HUES64 (cell line): Measurements from ENCODE around the gene DUSP3.

ENCODE experiments used
- H3K27ac ChIP-seq: 2 replicates; pipeline ENCODE4 v1.7.0; 2013; ENCODE audit warnings: low read depth, low read length, inconsistent platforms
- H3K27me3 ChIP-seq: 2 replicates; pipeline ENCODE4 v1.6.1; 2013; ENCODE audit warnings: mild to moderate bottlenecking, low read length; ENCODE audit not compliant: insufficient read depth
- H3K36me3 ChIP-seq: 2 replicates; pipeline ENCODE4 v1.6.1; 2013; ENCODE audit warnings: mild to moderate bottlenecking, low read length; ENCODE audit not compliant: insufficient read depth
- H3K4me1 ChIP-seq: 2 replicates; pipeline ENCODE4 v1.6.1; 2013; ENCODE audit warnings: mild to moderate bottlenecking, low read length, moderate library complexity; ENCODE audit not compliant: insufficient read depth
- H3K4me3 ChIP-seq: 2 replicates; pipeline ENCODE4 v1.5.1; 2013; ENCODE audit warnings: mild to moderate bottlenecking, low read length, moderate library complexity
- H3K9ac ChIP-seq: 2 replicates; pipeline ENCODE4 v1.6.1; 2013; ENCODE audit warnings: mild to moderate bottlenecking, low read depth, low read length
- H3K9me3 ChIP-seq: 2 replicates; pipeline ENCODE4 v1.6.1; 2013; ENCODE audit warnings: low read depth, low read length; ENCODE audit not compliant: insufficient read depth
- WGBS: fragments of 150-250, 120-280 bp; methylation state at CpG from one replicate; pipeline ENCODE4 v1.1.7; 2013; ENCODE audit warnings: missing lambda C conversion rate; 5-methylcytosine and 5-hydroxymethylcytosine counted together

Gene DUSP3

DNA sequence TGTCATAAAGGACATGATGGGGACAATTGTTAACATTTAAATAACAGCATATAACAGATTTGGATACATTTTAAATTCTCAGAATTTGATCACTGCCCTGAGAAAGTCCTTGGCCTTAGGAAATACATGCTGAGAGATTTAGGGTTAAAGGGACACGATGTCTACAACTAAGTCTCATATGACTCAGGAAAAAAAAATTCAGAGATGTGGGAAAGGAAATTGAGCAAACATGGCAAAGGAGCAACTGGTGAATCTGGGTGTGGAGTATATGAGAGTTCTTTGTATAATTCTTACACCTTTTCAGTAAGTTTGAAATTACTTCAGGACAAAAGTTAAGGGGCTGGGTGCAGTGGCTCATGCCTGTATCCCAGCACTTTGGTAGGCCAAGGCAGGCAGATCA, 35.9 kb upstream of the DUSP3 start:
- 76% methylated on average over 1 of the region's 1 CpG for WGBS
- Histone ChIP-seq H3K36me3 (0 out of 2 replicates have a peak, but pooled peaks cover 3% of the 10 kb centered on the region), H3K9ac (no peak overlapping the region), H3K4me3 (no peak overlapping the region), H3K27ac (no peak overlapping the region), H3K9me3 (no peaks in the 10 kb centered on the region), H3K27me3 (no peaks in the 10 kb centered on the region), H3K4me1 (peaks cover 6% of the 10 kb centered on the region; the same call in 1 of the 2 replicates)

DNA sequence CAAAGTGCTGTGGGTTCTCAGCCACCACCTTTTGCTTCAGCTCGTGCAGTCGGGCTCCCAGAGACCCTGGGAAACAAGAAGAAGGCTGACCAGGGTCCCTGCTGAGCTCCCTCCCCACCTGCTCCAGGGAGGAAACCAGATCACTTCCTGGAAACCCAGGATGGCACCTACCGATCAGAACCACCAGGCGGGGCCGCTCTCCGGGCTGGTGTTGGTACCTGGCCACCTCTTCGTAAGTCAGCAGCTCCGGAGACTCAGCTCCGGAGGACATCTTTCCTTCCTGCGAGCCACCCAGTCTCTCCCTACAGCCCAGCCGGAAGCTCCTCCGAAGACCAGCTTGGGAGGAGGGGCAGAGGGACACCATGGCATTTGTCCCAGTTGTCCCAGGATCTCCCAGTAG, 35.2 kb upstream of the DUSP3 start:
- Histone ChIP-seq H3K4me1 (peaks cover 6% of the 10 kb centered on the region; the same call in 1 of the 2 replicates), H3K27ac (no peak overlapping the region), H3K4me3 (no peak overlapping the region), H3K36me3 (0 out of 2 replicates have a peak, but pooled peaks cover 3% of the 10 kb centered on the region), H3K9ac (no peak overlapping the region), H3K27me3 (no peaks in the 10 kb centered on the region), H3K9me3 (no peaks in the 10 kb centered on the region)
- WGBS = 84% methylated on average over 12 of the region's 12 CpGs

DNA sequence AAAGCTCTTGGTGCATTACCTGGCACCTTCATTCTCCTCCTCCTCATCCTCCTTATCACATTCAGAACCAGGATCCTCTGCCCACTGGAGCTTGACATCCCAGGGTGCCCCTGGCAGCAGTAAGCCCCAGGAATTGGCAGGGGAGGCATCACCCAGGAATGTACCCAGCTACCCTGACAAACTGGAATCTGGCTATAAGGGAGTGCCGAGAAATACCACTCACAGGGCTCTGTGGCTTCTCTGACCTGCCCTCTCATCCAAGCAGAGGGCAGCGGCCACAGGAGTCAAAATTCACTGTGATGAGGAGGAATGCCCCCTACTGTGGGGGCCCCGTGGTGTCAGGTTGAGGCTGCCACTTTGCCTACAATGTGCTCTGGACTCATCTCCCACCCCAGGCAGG, 34.6 kb upstream of the DUSP3 start:
- H3K27me3 ChIP-seq = no peaks in the 10 kb centered on the region
- 0 out of 2 replicates have a peak, but pooled peaks cover 7% of the 10 kb centered on the region for H3K36me3 ChIP-seq
- 91% methylated on average over 3 of the region's 3 CpGs for WGBS

DNA sequence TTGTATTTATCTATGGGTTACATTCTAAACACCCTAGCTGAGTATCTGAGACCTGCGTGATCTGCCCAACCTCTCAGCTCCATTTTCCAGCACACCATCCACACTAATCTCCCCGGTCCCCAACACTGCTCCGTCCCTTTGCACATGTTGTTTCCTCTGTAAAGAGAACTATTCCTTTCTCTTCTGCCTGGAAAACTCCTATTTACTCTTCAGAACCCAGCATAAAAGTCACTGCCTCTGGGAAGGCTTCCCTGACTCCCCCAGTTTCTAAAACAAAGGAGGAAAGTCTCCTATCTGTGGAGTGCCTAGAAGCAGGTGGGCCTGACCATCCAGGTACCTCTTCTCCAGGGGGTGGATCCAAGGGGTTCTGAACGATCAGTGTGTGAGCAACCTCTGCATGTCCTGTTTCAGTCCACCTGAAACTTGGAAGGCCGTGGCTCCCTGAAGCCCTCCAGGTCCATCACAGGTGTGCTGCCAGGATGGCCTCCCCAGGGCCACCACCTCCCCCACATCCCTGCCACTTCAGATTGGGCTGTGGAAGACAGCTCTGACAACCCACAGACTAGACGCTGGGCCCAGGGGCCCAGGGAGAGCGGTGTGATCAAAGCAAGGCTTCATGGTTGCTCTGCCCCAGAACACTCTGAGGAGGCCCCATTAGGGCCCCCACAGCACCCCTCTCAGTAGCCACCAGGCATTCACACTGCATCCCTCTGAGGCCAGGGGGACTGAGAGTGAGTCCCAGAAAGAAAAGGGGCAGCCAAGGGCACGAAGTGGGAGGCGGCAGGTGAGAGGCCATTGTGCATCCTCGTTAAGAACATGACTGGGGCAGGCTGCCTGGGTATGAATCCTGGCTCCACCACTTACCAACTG, 33.9 kb upstream of the DUSP3 start:
- no peaks in the 10 kb centered on the region for H3K27me3 ChIP-seq
- H3K4me1 ChIP-seq = peaks cover 6% of the 10 kb centered on the region; the same call in 1 of the 2 replicates
- H3K27ac ChIP-seq = no peak overlapping the region
- no peak overlapping the region for H3K4me3 ChIP-seq
- 0 out of 2 replicates have a peak, but pooled peaks cover 8% of the 10 kb centered on the region for H3K36me3 ChIP-seq
- H3K9me3 ChIP-seq = no peaks in the 10 kb centered on the region
- 96% methylated on average over 10 of the region's 10 CpGs for WGBS
- H3K9ac ChIP-seq = no peak overlapping the region

More for the DNA sequence above, 34.6 kb upstream of the DUSP3 start:
- Histone ChIP-seq H3K9me3 (no peaks in the 10 kb centered on the region), H3K9ac (no peak overlapping the region), H3K4me3 (no peak overlapping the region), H3K4me1 (peaks cover 6% of the 10 kb centered on the region; the same call in 1 of the 2 replicates), H3K27ac (no peak overlapping the region)

DNA sequence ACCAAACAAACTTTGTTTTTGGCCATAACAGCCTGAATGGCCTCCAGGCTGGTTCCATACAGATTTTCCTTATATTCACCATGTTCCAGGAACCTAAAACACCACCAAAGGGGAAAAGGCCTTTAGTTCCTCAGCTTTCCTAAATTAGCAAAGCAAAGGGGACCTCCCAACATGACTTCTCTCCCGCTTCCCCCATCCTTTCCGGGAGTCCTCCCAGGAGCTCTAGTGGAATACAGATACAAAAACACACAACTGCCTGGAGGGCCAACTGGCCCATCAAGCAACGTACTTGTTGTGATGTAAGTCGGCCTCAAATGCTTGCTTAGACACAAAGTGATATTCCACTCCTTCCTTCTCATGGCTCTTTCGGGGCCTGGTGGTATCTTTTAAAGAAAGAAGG, 32.0 kb upstream of the DUSP3 start:
- no peaks in the 10 kb centered on the region for H3K9me3 ChIP-seq
- 0 out of 2 replicates have a peak, but pooled peaks cover 8% of the 10 kb centered on the region for H3K36me3 ChIP-seq
- WGBS = 61% methylated on average over 5 of the region's 5 CpGs
- no peak overlapping the region for H3K27ac ChIP-seq
- H3K4me1 ChIP-seq = peaks cover 6% of the 10 kb centered on the region; the same call in 1 of the 2 replicates
- H3K9ac ChIP-seq = no peak overlapping the region
- no peaks in the 10 kb centered on the region for H3K27me3 ChIP-seq
- H3K4me3 ChIP-seq = no peak overlapping the region

DNA sequence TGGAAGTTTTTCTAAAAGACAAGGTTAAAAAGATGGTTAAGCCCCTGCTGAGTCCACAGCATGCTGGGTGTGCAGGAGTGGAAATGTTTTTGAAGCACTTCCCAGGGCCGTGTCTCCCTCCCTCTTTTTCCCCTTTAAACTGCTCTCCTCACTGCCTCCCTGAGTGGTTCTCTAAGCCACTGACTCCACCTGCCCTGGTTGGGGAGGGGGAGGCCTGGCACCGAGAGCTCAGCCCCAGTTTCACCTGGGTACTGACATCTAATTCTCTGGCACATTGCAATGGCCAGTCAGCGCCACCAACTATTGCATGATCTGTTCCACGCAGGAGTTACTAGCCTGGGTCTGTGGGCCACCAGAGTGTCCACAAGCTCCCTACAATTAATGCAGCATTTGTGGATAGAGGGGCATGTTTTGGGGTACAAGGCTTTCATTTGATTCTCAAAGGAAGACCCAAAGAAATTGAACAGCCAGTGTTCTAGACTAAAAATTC, 31.5 kb upstream of the DUSP3 start:
- WGBS = 90% methylated on average over 4 of the region's 4 CpGs
- Histone ChIP-seq H3K27ac (no peak overlapping the region), H3K9me3 (no peaks in the 10 kb centered on the region), H3K4me1 (peaks cover 6% of the 10 kb centered on the region; the same call in 1 of the 2 replicates), H3K4me3 (no peak overlapping the region), H3K9ac (no peak overlapping the region), H3K36me3 (0 out of 2 replicates have a peak, but pooled peaks cover 8% of the 10 kb centered on the region), H3K27me3 (no peaks in the 10 kb centered on the region)

DNA sequence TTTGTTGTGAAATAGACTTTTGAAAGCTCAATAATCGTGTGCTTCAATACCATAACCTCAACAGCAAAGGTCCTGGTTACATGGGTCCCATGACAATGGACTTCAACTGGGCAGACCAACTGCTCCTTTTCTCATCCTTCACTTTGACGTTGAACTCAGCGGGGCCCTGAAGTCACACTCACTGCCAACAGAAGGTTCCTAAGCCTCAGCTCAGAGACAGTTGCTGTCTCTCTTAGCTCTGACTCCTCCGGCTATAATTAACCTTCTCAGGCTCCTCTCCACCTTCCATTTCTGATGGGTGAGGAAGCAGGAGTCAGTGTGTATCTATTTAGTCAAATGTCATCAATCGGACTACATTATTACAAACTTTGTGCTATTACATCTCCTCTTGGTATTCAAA, 30.3 kb upstream of the DUSP3 start:
- WGBS = 97% methylated on average over 4 of the region's 5 CpGs
- H3K4me1 ChIP-seq = peaks cover 16% of the 10 kb centered on the region
- H3K9ac ChIP-seq = no peak overlapping the region
- H3K27ac ChIP-seq = no peak overlapping the region
- H3K4me3 ChIP-seq = no peak overlapping the region
- H3K9me3 ChIP-seq = no peaks in the 10 kb centered on the region
- no peaks in the 10 kb centered on the region for H3K27me3 ChIP-seq
- H3K36me3 ChIP-seq = 0 out of 2 replicates have a peak, but pooled peaks cover 8% of the 10 kb centered on the region

DNA sequence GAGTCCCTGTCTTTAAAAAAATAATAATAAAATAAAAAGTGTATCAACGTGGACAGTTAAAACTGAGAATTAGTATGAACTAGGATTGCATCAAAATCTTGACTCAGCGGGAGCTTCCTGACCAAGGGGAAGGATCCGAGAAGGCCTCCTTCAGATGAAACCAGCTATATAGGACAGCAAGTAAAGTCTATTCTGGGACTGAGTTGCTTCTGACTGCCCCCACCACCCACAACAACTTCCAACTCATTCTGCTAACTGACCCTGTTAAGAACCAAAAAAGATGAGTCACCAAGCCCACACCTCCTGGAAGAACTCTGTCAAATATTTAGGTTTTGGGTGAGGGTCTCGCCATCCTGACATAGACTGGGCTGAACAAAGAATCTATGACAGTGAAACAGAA, 29.3 kb upstream of the DUSP3 start:
- Histone ChIP-seq H3K4me1 (peaks cover 26% of the 10 kb centered on the region), H3K27ac (no peak overlapping the region), H3K9me3 (no peaks in the 10 kb centered on the region), H3K27me3 (no peaks in the 10 kb centered on the region), H3K9ac (no peak overlapping the region), H3K4me3 (no peak overlapping the region), H3K36me3 (0 out of 2 replicates have a peak, but pooled peaks cover 6% of the 10 kb centered on the region)
- WGBS = 96% methylated on average over 4 of the region's 4 CpGs

DNA sequence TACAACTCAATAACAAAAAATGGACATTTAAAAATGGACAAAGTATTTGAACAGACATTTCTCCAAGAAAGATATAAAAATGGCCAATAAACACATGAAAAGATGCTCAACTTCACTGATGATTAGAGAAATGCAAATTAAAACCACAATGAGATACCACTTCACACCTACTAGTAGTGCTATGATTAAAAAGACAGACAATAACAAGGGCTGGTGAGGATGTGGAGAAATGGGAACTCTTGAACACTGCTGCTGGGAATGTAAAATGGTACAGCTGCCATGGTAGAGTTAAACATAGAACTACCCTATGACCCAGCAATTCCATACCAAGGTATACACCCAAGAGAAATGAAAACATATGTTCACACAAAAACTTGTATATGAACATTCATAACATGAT, 26.3 kb upstream of the DUSP3 start:
- peaks cover 37% of the 10 kb centered on the region for H3K4me1 ChIP-seq
- no peak overlapping the region for H3K27ac ChIP-seq
- H3K9me3 ChIP-seq = no peaks in the 10 kb centered on the region
- H3K4me3 ChIP-seq = no peak overlapping the region
- no peak overlapping the region for H3K9ac ChIP-seq
- H3K36me3 ChIP-seq = 0 out of 2 replicates have a peak, but pooled peaks cover 5% of the 10 kb centered on the region
- H3K27me3 ChIP-seq = no peaks in the 10 kb centered on the region

DNA sequence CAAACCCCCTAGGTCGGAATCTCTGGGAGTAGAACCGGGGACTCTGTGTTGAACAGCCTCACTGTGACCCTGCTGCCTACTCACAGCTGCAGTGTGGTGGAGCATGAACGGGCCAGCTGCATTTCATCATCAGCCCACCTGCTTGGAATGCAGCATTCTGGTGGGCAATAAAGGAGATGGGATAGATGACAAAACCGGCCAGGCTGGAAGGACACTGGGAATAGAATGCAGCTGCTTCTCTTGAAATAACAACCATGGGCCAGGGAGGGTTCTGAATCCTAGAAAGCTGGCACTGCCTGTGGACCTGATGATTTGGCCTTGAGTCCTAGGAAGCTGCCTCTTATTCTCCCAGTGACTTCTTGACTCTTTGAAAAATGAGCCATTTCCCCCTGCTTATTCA, 25.0 kb upstream of the DUSP3 start:
- H3K4me3 ChIP-seq = no peak overlapping the region
- no peaks in the 10 kb centered on the region for H3K9me3 ChIP-seq
- WGBS = 50% methylated on average over 4 of the region's 4 CpGs
- H3K9ac ChIP-seq = 0 out of 2 replicates have a peak overlapping the region, but pooled peaks have one; percentile 7
- H3K36me3 ChIP-seq = 0 out of 2 replicates have a peak, but pooled peaks cover 5% of the 10 kb centered on the region
- H3K4me1 ChIP-seq = peaks cover 37% of the 10 kb centered on the region
- H3K27me3 ChIP-seq = no peaks in the 10 kb centered on the region
- peak overlapping the region; percentile 62; the same call in 1 of the 2 replicates for H3K27ac ChIP-seq

DNA sequence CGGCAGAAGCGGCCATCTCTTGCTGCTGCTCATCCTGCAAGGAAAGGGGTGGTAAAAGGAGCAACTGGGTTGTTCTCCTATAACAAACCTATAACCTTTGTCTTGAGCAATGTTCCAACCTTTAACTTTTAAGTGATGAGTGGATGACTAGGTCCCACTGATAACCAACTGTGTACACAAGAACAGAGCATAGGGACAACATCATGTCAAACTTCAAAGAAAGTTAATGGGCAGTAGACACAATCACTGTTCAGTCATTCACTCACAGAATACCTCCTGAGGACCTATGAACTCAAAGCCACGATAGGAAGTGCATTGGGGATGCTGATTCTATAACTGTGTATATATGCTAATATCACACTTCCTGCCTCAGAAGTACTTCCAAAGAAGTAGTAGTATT, 23.1 kb upstream of the DUSP3 start:
- 96% methylated on average over 2 of the region's 3 CpGs for WGBS
- H3K27ac ChIP-seq = no peak overlapping the region

More for the DNA sequence above, 23.1 kb upstream of the DUSP3 start:
- H3K4me3 ChIP-seq = no peak overlapping the region
- H3K9ac ChIP-seq = no peak overlapping the region
- peaks cover 4% of the 10 kb centered on the region; the same call in 1 of the 2 replicates for H3K9me3 ChIP-seq
- H3K36me3 ChIP-seq = no peaks in the 10 kb centered on the region
- H3K4me1 ChIP-seq = peaks cover 37% of the 10 kb centered on the region
- H3K27me3 ChIP-seq = no peaks in the 10 kb centered on the region
